COLO829 (cell line): Measurements from ENCODE around the gene DRAM1.
A peak's percentile ranks its signal among the peaks of the same experiment; 100 is the strongest.
"Not testable (repeated sequence)": the region's sequence is repeated elsewhere in the genome, so short reads cannot be mapped to it uniquely, and the experiment has no call there.

Experiments
- DNase-seq: peaks from one replicate; pipeline ENCODE4 v3.0.0; 2012; ENCODE audit warnings: low spot score

Gene DRAM1

GRCh38 chr12:101906226-101906625 lies 28.8 kb downstream of the DRAM1 start:
- DNase-seq, result no peak

- no peak for DNase-seq
Measured at GRCh38 chr12:101908395-101908794, 31.0 kb downstream of the DRAM1 start.

- no peak for DNase-seq
Measured at GRCh38 chr12:101909646-101910045, 32.3 kb downstream of the DRAM1 start.

GRCh38 chr12:101915841-101916240 lies 38.5 kb downstream of the DRAM1 start:
- DNase-seq, result no peak

DNA sequence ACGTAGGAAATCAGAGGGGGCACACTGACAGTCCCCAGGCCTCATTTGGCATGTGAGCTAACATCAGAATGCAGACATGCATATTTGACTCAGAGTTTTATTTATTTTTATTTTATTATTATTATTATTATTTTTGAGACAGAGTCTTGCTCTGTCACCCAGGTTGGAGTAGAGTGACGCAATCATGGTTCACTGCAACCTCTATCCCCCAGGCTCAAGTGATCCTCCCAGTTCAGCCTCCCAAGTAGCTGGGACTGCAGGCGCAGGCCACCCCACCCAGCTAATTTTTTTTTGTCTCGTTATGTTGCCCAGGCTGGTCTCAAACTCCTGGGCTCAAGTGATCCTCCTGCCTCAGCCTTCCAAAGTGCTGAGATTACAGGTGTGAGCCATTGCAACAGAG lies 41.4 kb downstream of the DRAM1 start:
- DNase-seq, result not testable (repeated sequence)

GRCh38 chr12:101919447-101919846 lies 42.1 kb downstream of the DRAM1 start:
- no peak for DNase-seq

- DNase-seq, result no peak
Measured at GRCh38 chr12:101920906-101921305, 43.5 kb downstream of the DRAM1 start.

GRCh38 chr12:101923045-101923718 lies 45.8 kb downstream of the DRAM1 start:
- DNase-seq, result no peak

DNA sequence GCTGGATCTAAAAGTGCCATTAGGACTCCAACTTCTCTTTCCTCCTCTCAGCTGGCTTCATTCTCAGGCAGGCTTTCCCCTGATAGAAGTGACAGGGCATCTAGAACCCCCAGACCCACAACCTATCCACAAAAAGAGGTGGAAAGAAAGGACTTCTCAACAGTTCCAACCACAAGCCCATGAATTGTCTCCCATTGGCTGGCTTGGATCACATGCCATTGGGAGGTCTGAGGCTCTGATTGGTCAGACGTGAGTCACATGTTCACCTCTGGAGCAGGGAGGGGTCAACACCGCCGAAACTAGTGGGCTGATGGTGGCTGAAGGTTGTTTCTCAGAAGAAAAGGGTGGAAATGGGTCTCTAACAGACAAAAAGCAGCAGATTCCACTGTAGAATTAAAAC lies 47.2 kb downstream of the DRAM1 start:
- DNase-seq, result no peak

- no peak for DNase-seq
Measured at GRCh38 chr12:101925361-101925760, 48.0 kb downstream of the DRAM1 start.

DNA sequence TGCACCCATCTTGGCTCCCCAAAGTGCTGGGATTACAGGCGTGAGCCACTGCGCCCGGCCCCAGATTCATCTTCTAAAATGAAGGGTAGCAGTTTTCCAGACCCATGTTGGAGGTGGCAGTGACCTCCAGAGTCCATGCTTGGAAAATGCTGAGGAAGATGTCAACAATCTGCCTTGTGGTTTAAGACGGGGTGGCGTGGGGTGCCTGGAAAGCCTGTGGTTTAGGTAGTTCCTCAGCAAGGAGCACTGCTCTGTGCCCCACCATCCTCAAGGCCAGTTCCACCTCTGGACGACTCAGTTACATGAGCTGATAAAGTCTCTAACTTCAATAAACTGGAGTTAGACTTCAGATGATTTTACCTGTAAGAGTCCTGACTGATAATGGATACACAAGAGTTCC lies 48.6 kb downstream of the DRAM1 start:
- DNase-seq, result no peak

GRCh38 chr12:101927036-101927435 lies 49.7 kb downstream of the DRAM1 start:
- DNase-seq, result no peak

DNA sequence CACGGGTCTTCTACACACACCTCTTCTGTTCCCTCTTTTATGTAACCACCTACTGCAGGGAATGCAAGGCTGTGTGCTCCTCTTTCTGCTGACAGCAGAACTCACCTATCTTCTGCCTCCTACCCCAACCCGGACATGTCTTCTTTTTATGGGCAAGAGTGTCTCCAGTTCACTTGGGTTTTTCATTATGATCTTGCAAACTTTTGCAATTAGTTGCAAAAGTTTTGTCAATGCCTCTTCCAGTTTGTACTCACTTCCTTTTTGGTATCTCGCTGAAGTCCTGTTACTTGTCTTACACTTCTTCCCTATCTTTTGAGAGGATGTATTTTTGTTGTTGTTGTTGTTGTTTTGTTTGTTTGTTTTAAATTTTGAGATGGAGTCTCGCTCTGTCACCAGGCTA lies 50.6 kb downstream of the DRAM1 start:
- DNase-seq, result no peak

DNA sequence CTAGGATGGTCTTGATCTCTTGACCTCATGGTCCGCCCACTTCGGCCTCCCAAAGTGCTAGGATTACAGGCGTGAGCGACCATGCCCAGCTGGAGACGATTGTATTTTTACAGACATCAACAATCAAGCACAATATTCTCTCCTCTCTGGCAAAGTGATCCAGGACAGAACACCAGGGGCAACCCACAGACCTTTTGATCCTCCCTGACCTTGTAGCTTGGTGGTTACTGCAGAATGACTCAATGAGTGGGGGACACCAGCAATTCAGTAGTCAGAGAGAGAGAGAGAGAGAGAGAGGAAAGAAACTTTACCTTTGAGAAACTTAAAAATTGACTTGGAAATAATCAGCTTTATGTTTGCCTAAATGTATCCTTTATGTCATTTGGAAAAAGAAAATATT lies 51.2 kb downstream of the DRAM1 start:
- DNase-seq, result no peak

- no peak for DNase-seq
Measured at GRCh38 chr12:101929365-101930041, 52.1 kb downstream of the DRAM1 start.

DNA sequence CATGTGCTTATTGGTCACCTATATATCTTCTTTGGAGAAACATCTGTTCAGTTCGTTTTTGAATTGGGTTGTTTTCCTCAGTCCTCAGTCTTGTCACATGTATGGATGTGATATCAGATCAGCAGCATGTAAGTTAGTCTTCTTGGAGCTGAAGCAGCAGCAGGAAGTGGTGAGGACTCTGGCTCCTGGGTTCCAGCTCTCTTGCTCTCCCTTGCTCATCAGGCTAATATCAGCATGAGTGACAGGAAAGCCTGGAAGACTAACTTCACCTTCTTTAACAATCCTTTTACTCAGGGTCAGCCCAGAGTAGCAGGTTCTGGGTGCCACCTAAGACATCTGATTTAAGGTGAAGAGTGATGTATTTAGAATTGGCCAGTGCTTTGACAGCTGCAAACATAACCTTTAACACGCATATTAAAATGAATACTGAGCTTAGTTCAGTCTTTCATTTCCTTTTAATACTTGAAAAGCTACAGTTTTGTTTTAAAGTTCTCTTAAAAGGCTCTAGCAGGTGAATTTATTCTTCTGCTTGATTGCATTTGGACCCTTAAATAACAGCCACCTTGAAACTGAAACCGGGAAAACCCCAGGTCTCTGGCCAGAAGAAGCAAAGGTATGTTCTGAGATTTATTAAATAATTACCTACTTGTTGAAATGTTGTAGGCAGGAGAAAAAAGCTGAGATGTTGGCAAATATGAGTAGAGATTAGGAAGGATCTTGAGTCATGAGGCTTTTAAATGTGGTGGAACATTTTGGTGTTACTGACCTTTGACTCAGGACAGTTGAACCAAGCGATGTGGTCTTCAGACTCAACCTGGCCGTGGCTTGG lies 54.3 kb downstream of the DRAM1 start:
- no peak for DNase-seq

GRCh38 chr12:101933866-101934514 lies 56.6 kb downstream of the DRAM1 start:
- DNase-seq, result no peak

DNA sequence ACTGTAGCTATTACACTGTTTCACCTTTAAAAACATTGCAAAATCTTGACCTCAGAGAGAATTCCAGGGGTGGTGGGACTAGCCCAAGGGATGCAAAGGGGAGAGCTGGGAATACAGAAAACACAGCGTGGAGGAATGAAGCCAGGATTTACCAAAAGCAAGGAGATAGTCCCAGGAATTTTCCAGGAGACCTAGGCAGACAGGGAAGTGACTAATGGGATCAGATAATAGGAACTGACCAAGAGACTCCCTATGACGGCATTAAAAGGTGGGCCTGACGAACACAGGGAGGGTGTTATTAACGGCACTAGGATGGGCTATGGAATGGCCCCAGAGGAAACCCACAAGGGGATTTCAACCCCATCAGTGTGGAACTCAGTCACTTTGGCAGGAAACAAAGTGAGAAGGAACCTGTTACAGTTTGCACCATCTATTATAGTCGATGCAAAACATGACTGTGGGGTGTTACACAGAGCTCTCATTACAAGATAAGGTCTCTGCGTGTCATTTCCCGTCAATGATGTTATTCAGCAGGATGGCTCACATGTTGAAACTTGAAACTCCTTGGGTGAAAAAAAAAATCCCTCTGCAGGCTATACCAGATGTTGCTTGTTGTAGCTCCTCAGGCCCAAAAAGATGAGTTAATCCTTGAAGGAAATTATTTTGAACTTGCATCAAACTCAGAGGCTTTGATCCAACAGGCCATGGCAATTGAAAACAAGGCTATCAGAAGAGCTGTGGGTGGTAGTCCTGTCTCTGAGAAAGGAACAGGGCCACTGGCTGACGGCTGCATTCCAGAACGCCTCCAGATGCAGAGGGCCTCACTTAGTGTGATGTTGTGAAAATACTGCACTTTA lies 58.7 kb downstream of the DRAM1 start:
- peak; percentile 71 for DNase-seq

DNA sequence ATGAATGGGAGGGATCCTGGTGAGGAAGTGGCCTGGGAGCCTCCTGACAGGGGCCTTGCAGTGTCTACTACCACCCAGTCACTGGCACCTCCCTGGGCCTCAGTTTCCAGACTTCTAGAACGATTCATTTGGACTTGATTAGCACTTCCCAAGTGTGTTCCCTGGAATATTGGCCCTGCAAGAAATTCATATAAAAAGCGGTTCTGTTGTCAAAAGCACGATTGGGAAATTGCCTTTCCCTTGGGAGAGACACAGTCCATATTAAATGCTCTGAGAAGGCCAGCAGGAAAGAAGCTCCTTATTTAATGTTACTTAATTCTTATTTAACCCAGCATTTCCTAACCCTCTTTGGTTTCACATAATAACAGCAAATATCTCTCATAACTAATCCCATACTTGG lies 61.9 kb downstream of the DRAM1 start:
- DNase-seq, result no peak

DNA sequence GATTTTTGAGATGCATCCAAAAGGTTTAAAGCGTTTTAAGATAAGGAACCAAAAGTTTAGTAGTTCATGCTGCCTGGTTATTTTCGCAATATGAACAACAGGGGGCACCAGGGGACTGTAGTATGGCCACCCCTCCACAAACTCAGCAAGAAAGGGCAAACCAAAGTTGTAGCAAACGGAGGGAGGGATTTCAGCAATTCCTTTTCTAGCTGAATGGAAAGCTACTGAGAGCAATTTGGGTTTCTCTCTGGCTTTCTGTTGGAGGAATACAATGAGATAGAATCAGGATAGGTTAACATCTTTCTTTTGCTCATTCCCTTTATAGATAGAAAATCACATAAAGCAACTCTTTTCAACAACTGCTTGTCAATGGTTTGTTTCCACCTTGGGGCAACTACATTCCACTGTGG lies 62.5 kb downstream of the DRAM1 start:
- peak; percentile 71 for DNase-seq

DNA sequence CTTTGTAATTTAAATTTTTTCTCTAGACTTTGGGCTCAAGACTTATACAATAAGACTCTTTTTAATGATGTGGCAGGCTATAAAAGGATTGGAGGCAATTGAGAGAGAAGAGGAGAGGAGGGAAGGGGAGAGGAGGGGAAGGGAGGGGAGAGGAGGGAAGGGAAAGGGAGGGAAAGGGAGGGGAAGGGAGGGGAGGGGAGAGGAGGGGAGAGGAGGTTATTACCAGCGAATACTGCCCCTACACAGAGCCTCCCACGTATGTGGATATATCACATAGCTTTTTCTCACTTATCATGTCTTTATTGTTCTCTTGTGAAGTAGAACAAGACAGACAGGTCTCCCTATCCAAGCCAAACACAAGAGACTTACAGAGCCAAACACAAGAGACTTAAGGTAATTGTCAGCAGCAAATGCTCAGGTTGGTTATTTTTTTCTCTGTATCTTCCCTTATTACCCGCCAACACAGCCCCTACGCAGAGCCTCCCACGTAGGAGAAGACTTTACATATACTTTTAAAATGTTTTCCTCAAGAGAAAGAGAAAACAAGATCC lies 63.1 kb downstream of the DRAM1 start:
- DNase-seq, result no peak
